22Rv1 (cell line): ENCODE results near the gene SPDYC.

Experiments
- CTCF ChIP-seq: fragments of 450-650 bp; IDR thresholded peaks from 2 replicates; pipeline ENCODE4 v1.5.1; 2017; ENCODE audit warnings: mild to moderate bottlenecking
- ZFX ChIP-seq: fragments of 450-650 bp; IDR thresholded peaks from 2 replicates; pipeline ENCODE4 v1.6.1; 2017; ENCODE audit warnings: antibody characterized with exemption, borderline replicate concordance

DNA sequence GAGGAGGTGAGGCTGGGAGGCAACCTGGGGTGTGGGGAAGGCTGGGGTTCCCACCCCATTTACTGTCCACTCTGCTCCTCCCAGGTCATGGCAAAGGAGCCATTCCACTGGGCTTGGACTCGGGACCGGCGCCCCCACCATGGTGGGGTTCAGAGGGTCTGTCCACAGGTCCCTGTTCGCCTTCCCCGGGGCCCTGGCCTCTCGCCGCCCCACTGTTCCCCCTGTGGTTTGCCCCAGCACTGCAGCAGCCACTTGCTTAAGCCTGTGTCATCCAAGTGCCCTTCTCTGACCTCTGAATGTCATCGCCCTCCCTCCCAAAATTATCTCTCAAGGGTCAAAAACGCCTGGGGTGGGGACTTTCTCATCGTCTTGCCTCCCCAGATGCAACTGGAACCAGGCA is 2.6 kb downstream of the SPDYC start:
- TF ChIP-seq CTCF (no peak), ZFX (no peak)
